ENCODE data around the gene POLR2J3. TPM values are rescaled to one million over a fixed set of nuclear protein-coding genes. Genes with fewer than 3 reads are reported as not detected.
"Not testable (repeated sequence)": the region's sequence is repeated elsewhere in the genome, so short reads cannot be mapped to it uniquely, and the experiment has no call there.

The POLR2J3 gene
- total RNA-seq, 1 experiment from 2014 or later: 14.0 TPM

DNA sequence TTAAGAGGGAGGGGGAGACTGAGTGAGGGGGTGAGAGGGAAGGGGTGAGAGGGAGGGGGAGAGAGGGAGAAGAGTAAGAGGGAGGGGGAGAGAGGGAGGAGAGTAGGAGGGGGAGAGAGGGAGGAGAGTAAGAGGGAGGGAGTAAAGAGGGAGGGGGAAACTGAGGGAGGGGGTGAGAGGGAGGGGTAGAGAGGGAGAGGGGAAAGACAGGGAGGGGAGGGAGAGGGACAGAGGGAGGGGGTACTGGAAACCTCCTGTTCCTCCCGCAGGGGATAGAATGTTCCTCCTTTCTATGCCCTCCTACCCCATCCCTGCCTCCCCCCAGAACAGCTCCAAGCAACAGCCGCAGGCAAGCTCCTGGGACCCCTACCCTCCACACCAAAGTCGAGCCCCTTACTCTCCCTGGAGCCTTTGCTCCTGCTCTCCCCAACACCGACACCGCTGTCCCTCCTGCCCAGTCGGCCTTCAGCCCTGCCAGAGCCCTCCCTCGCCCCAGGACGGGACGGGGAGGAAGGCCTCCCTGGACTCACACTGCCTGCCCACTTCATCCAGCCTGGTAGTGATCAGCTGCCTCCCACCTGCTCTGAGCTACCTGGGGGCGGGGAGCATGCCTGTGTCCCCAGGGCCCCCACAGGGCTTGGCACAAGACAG lies 39.4 kb upstream of the POLR2J3 start:
- BruUV-seq (replicated peaks); H3K9ac ChIP-seq (ENCODE audit: low read length); H3K4me3 ChIP-seq (replicated peaks in 1 of 2; ENCODE audit: low read depth in 1 of 2, low read length in 2 of 2); H3K4me2 ChIP-seq (ENCODE audit: low read length); ATAC-seq; H3K9me3 ChIP-seq (ENCODE audit: control insufficient read depth in 1 of 2, insufficient read depth in 1 of 2, low read depth in 1 of 2, low read length in 2 of 2); CTCF ChIA-PET; H3K36me3 ChIP-seq (ENCODE audit: control insufficient read depth in 1 of 2, insufficient read depth in 2 of 2, low read length in 2 of 2); H2AFZ ChIP-seq (ENCODE audit: low read depth, low read length, poor library complexity, severe bottlenecking); H3K9me2 ChIP-seq (ENCODE audit: insufficient read depth); H4K20me1 ChIP-seq (ENCODE audit: insufficient read depth); RAD21 ChIA-PET (ENCODE audit: low non-redundant PET in 1 of 2, low total read pairs in 2 of 2, uncharacterized antibody in 2 of 2, unreplicated experiment in 2 of 2); intact Hi-C loops (cut with micrococcal nuclease); DNase-seq (ENCODE audit: low read depth, low spot score); H3K79me2 ChIP-seq (ENCODE audit: insufficient read depth, low read length); H3K27ac ChIP-seq (ENCODE audit: low read depth, low read length); POLR2A ChIA-PET; H3K4me1 ChIP-seq (ENCODE audit: control insufficient read depth in 1 of 2, insufficient read depth in 2 of 2, low read length in 2 of 2); H3K27me3 ChIP-seq (ENCODE audit: insufficient read depth, low read length): not testable (repeated sequence)

DNA sequence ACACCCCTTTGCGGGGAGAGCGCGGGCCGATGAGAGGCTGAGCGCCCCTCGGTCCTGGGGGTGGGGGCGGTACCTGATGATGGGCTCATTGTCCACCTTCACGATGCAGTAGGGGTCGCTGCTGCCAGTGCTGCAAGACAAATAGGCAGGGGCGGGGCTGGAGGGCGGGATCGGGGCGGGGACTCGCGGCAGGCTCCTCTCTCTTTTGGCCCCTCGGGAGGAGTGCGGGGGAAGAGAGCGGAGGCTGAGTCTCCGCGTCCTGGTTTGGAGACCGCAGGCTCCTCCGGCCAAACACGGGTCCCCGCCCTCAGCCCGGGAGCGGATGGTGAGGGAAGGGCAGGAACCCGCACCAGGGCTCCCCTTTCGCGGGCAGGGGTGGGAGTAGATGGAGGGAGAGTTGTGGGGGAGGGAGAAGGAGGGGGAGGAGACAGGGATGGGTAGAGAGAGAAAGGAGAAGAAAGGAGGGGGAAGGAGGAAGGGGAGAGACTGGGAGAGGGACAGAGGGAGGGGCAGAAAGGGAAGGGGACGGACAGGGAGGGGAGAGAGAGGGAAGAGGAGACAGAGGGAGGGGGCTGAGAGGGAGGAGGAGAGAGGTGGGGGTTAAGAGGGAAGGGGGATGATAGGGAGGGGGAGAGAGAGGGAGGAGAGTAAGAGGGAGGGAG lies 38.8 kb upstream of the POLR2J3 start:
- H3K4me3 ChIP-seq (replicated peaks in 1 of 2; ENCODE audit: low read depth in 1 of 2, low read length in 2 of 2); H3K4me1 ChIP-seq (ENCODE audit: control insufficient read depth in 1 of 2, insufficient read depth in 2 of 2, low read length in 2 of 2); DNase-seq (ENCODE audit: low read depth, low spot score); H3K9me2 ChIP-seq (ENCODE audit: insufficient read depth); BruUV-seq (replicated peaks); H3K36me3 ChIP-seq (ENCODE audit: control insufficient read depth in 1 of 2, insufficient read depth in 2 of 2, low read length in 2 of 2); CTCF ChIA-PET; H3K9me3 ChIP-seq (ENCODE audit: control insufficient read depth in 1 of 2, insufficient read depth in 1 of 2, low read depth in 1 of 2, low read length in 2 of 2); H3K27ac ChIP-seq (ENCODE audit: low read depth, low read length); H3K27me3 ChIP-seq (ENCODE audit: insufficient read depth, low read length); H3K4me2 ChIP-seq (ENCODE audit: low read length); H3K79me2 ChIP-seq (ENCODE audit: insufficient read depth, low read length); RAD21 ChIA-PET (ENCODE audit: low non-redundant PET in 1 of 2, low total read pairs in 2 of 2, uncharacterized antibody in 2 of 2, unreplicated experiment in 2 of 2); intact Hi-C loops (cut with micrococcal nuclease); POLR2A ChIA-PET; H4K20me1 ChIP-seq (ENCODE audit: insufficient read depth); H3K9ac ChIP-seq (ENCODE audit: low read length); H2AFZ ChIP-seq (ENCODE audit: low read depth, low read length, poor library complexity, severe bottlenecking): not testable (repeated sequence)
- ATAC-seq: peak; percentile 88

DNA sequence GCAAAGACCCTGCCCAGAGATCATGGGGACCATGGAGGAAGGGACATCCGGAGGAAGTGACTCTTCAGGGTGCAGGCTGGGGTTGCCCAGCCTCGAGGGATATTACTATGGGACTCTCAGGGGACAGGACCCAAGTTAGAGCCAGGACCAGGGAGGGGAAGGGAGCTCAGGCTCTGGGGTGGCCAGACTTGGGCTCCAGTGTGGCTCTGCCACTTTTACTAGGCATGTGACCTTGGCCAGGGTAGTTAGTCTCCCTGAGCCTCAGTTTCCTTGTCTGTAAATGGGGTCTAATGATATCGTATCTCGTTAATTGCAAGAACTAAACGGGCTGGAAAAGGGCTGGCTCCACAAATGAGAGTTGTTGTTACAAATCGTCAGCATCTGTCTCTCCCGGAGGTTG lies 38.1 kb upstream of the POLR2J3 start:
- CTCF ChIA-PET; ATAC-seq; RAD21 ChIA-PET (ENCODE audit: low non-redundant PET in 1 of 2, low total read pairs in 2 of 2, uncharacterized antibody in 2 of 2, unreplicated experiment in 2 of 2); H3K9me3 ChIP-seq (ENCODE audit: control insufficient read depth in 1 of 2, insufficient read depth in 1 of 2, low read depth in 1 of 2, low read length in 2 of 2); DNase-seq (ENCODE audit: low read depth, low spot score); H3K79me2 ChIP-seq (ENCODE audit: insufficient read depth, low read length); H4K20me1 ChIP-seq (ENCODE audit: insufficient read depth); H3K9me2 ChIP-seq (ENCODE audit: insufficient read depth); H3K4me3 ChIP-seq (replicated peaks in 1 of 2; ENCODE audit: low read depth in 1 of 2, low read length in 2 of 2); H3K27me3 ChIP-seq (ENCODE audit: insufficient read depth, low read length); H3K4me2 ChIP-seq (ENCODE audit: low read length); H3K9ac ChIP-seq (ENCODE audit: low read length); H3K27ac ChIP-seq (ENCODE audit: low read depth, low read length); H2AFZ ChIP-seq (ENCODE audit: low read depth, low read length, poor library complexity, severe bottlenecking); intact Hi-C loops (cut with micrococcal nuclease); H3K36me3 ChIP-seq (ENCODE audit: control insufficient read depth in 1 of 2, insufficient read depth in 2 of 2, low read length in 2 of 2); H3K4me1 ChIP-seq (ENCODE audit: control insufficient read depth in 1 of 2, insufficient read depth in 2 of 2, low read length in 2 of 2); POLR2A ChIA-PET: not testable (repeated sequence)
- TSS peak; percentile 32 for BruUV-seq (replicated peaks)

DNA sequence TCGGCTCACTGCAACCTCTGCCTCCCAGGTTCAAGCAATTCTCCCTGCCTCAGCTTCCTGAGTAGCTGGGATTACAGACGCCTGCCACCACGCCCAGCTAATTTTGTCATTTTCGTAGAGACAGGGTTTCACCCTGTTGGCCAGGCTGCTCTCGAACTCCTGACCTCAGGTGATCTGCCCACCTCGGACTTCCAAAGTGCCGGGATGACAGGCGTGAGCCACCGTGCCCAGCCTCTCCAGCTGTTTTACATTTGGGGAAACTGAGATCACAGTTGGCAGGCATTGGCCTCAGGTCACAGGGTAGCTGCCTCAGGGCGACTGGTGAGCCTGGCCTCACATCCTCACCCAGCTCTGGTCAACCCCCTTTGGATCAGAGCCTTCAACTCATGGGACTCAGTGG lies 37.4 kb upstream of the POLR2J3 start:
- RAD21 ChIA-PET (ENCODE audit: low non-redundant PET in 1 of 2, low total read pairs in 2 of 2, uncharacterized antibody in 2 of 2, unreplicated experiment in 2 of 2); ATAC-seq; BruUV-seq (replicated peaks): not testable (repeated sequence)

More for the DNA sequence above, 37.4 kb upstream of the POLR2J3 start:
- CTCF ChIA-PET; DNase-seq (ENCODE audit: low read depth, low spot score); H3K9ac ChIP-seq (ENCODE audit: low read length); H3K27me3 ChIP-seq (ENCODE audit: insufficient read depth, low read length); intact Hi-C loops (cut with micrococcal nuclease); H3K4me1 ChIP-seq (ENCODE audit: control insufficient read depth in 1 of 2, insufficient read depth in 2 of 2, low read length in 2 of 2); H3K27ac ChIP-seq (ENCODE audit: low read depth, low read length); H3K36me3 ChIP-seq (ENCODE audit: control insufficient read depth in 1 of 2, insufficient read depth in 2 of 2, low read length in 2 of 2); H3K79me2 ChIP-seq (ENCODE audit: insufficient read depth, low read length); POLR2A ChIA-PET; H4K20me1 ChIP-seq (ENCODE audit: insufficient read depth); H2AFZ ChIP-seq (ENCODE audit: low read depth, low read length, poor library complexity, severe bottlenecking); H3K4me2 ChIP-seq (ENCODE audit: low read length); H3K9me3 ChIP-seq (ENCODE audit: control insufficient read depth in 1 of 2, insufficient read depth in 1 of 2, low read depth in 1 of 2, low read length in 2 of 2); H3K9me2 ChIP-seq (ENCODE audit: insufficient read depth); H3K4me3 ChIP-seq (replicated peaks in 1 of 2; ENCODE audit: low read depth in 1 of 2, low read length in 2 of 2): not testable (repeated sequence)
